GM18526 (cell line): ENCODE measurements around the gene GNAT1.

Source experiments
- POLR2A ChIP-seq: IDR thresholded peaks from 3 replicates; pipeline ENCODE4 v1.6.1; 2011; ENCODE audit not compliant: insufficient read length; ENCODE audit errors: extremely low read depth

The GNAT1 gene

GRCh38 chr3:50158530-50159146, 32.8 kb upstream of the GNAT1 start:
- no peak for TF ChIP-seq POLR2A

GRCh38 chr3:50160561-50160983, 30.8 kb upstream of the GNAT1 start:
- no peak for TF ChIP-seq POLR2A

- no peak for TF ChIP-seq POLR2A
These were observed 30.1 kb upstream of the GNAT1 start for GRCh38 chr3:50161320-50161719.

DNA sequence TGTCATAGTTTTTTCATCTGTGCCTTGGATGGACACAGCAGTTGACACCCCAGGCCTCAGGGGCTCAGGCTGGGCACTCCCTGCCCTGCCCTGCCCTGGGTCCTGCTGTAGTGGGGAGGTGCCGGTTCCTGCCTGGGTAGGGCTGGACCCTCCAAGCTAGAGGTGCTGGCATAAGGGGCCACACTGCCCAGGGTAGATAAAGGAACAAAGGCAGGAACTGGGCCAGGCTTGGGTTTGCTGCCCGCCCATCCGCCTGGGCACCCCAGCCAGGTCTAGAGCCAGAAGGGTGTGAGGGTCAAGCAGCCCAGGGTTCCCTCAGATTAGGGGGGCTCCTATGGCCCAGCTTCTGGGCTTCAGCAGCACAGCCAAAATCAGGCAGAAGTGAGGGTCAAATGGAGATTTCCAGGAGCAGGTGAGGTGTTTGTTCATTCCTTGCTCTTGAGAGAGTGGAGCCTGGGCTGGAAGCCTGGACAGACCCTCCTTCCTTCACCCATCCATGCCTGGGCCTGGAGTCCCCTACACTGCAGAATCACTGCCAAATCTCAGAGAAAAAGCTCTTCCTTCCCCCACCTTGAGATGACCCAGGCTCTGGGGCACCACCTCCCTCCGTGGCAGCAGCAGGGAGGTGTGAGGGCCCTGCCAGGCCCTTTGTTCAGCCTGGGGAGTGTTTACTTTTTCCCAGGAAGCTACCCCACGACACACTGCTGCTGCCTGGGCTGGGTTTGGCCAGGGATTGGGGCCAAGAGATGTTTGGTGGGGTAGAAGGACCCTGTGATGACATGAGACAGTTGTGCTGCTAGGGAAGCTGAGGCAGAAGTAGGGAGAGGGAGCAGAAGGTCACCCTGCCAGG, 29.2 kb upstream of the GNAT1 start:
- TF ChIP-seq POLR2A, result no peak

GRCh38 chr3:50163572-50164455, 27.6 kb upstream of the GNAT1 start:
- TF ChIP-seq POLR2A, result no peak

DNA sequence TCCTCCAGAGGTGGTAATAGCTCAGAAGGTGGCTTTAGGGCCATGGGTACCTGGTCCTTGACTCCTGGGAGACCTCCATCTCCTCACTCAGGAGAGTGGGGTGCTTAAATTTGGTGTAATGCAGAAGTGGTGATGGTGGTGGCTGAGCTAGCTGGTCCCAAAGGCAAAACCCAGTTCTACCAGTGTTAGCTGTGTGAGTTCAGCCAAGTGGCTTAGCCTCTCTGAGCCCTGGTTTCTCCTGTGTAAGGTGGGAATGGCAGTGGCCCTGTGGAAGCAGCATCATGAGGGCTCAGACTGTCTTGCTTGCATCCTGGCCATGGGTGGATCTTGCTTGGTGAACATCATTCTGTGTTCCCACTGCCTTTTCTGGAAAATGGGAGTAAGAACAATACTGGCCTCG, 26.9 kb upstream of the GNAT1 start:
- no peak for TF ChIP-seq POLR2A

DNA sequence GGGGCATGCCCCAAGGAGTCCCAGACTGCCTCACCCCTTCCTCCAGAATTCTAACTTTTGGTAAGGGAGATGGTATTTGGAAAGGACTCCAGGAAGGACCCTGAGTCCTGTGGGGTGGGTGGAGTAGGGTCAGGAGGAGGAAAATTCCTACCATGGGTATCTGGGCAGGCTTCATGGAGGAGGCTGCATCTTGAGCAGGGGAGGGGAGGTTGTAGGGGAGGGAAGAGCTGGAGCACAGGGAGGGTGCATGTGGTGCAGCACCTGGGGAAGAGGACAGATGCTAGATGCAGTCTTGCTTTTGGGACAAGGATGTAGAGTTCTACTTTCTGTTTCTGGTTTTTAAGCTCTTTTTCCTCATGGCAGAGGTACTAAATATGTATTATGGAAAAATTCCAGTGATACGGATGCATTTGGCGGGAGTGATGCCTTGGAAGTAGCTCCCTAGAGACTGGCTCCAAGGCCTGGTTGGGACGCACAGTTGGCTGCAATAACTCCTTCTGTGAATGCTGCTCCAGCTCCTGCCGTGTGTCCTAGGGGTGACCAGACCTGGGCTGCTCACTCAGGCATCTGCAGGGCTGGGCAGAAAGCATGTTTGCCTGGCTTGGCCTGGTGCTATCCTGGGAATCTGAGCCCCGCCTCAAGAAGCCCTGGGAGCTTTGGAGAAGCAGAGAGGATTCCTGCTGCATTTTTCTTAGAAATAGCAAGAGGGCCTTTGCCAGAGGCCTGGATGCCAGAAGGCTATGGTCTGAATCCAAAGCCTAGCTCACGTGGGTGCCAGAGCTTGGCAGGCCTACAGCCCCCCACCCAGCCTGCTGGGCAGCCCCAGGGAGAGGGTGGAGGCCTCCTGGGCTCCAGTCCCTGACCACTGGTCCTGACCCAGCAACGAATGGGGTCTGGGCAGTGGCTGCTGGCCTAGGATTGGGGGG, 26.2 kb upstream of the GNAT1 start:
- TF ChIP-seq POLR2A, result no peak

- no peak for TF ChIP-seq POLR2A
These were observed 25.4 kb upstream of the GNAT1 start for GRCh38 chr3:50165910-50166538.

DNA sequence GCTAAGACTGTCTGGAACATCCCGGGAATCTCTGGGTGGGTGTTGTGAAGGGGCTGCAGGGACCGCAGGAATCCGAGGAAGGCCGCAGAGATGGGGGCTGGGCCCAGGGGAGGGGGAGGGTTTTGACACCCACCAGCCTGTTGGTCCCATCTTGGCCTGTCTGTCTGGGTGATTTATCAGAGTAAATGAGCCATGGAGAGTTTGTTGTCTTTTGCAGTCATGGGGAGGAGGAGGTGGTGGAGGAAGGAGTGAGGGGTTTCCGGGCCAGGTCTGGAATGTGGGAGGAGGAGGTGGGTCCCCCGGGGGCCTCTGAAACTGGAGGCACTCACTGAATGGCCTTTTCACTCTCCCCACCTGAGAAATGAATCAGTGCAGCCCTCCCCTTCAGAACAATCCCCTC, 24.8 kb upstream of the GNAT1 start:
- no peak for TF ChIP-seq POLR2A

DNA sequence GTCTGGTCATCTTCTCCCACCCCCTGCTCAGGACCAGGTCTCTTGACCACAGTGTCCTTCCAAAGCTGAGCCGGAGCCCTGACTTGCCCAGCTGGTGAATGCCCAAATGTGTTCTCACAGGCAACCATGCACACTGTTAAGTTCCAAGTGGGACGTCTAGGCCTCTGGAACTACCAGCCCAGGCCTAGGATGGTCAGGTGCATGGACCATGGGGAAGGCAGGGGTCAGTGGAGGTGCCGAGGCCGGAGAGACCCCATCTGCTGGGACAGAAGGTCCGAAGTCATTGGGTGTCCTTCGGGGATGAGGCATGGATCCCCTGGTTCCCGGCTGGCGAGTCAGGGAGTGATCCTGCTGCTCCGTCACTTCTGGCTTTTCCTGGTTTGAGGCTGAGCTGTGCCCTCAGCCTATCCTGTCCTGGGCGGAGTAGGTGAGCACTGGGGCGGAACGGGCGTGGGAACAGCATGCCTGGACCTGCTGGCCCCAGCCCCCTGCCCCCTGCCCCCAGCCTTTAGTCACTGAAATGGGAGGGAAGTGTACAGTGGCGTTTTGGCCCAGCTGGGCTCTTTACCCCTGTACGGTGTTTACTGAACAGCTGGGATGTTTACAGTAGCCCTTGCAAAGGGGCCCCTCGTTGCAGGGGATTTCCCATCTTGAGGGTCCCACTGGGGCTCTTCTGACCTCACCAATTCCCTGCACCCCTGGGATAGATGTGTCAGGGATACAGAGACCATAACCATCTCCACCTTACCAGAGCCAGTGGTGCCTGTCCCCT, 24.2 kb upstream of the GNAT1 start:
- TF ChIP-seq POLR2A, result no peak

DNA sequence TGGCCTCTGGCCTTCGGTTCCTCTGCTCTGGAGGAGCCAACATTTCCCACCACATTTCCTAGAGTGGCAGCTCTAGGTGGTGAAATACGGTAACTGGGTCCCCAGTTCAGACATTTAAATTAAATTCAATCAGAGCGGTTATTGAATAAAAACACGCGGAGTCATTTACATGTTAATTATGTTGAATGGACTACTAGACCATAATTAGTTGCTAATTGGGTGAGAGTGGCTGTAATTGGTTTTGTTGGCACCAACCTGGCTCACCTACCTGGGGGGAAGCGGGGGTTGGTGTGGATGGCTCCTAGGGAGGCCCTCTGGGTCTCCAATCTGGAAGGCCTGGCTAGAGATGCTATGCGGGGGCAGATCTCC, 23.6 kb upstream of the GNAT1 start:
- no peak for TF ChIP-seq POLR2A

DNA sequence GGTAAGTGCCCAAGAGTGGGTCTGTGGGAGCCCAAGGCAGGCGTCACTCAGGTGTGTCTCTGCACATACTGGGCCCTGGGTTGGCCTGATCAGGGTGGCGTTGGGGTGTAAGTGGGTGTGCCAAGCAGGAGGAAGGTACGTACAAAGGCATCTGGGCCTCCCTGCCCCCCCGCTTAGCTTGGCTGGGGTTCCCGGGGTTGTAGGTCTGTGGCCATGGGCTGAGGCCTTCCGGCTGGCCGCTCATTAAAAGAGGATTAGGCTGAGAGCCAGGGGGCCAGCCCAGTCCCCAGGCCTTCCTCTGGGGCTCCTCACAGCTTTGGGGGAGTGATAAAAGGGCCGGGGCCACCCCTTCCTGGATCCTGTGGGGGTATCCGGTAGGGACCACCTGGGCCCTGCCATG, 23.0 kb upstream of the GNAT1 start:
- TF ChIP-seq POLR2A, result no peak

- TF ChIP-seq POLR2A, result no peak
These were observed 22.6 kb upstream of the GNAT1 start for GRCh38 chr3:50168791-50169190.
